Measurements from ENCODE around the gene F7.

GRCh38 chr13:113158946-113159345 is 53.4 kb downstream of the F7 start:
- TF ChIP-seq YY1 (IDR thresholded peaks at IDR 0.05; ENCODE audit: insufficient read depth, insufficient read length): no peak
- TF ChIP-seq SUZ12 (IDR thresholded peaks at IDR 0.05; ENCODE audit: extremely low read depth, insufficient read depth, insufficient read length): no peak
- no peak for TF ChIP-seq ZNF274 (IDR thresholded peaks at IDR 0.05; ENCODE audit: low read depth, low read length)
